Heart right ventricle (tissue), 16 donors: ENCODE data around the gene ANKRD40CL. TPM values are rescaled to one million over a fixed set of nuclear protein-coding genes. Genes with fewer than 3 reads are reported as not detected.
"Not testable (repeated sequence)": the region's sequence is repeated elsewhere in the genome, so short reads cannot be mapped to it uniquely, and the experiment has no call there.

Experiments used
- ATAC-seq, 8 donors: fragments of 200-7000 bp; cut with Tn5 transposase; one replicate each; pipeline ENCODE4 v1.9.1; 2020; ENCODE audit warnings: mild to moderate bottlenecking in 8 of 8, moderate library complexity in 8 of 8, moderate number of reproducible peaks in 1 of 8
- DNase-seq, 2 donors: peaks; one replicate each; pipeline ENCODE4 v3.0.0-alpha.2; 2020
- H3K27ac ChIP-seq, 10 donors: fragments of 200-600 bp; sonication (generic) in 2 of 10; one replicate each; pipeline versions ENCODE4 v1.5.0 to v1.8.0; 2020 to 2022; ENCODE audit warnings: mild to moderate bottlenecking in 3 of 10
- H3K27me3 ChIP-seq, 7 donors: fragments of 200-600 bp; one replicate each; pipeline ENCODE4 v1.8.0; 2021 to 2022; ENCODE audit warnings: mild to moderate bottlenecking in 2 of 7
- H3K36me3 ChIP-seq, 9 donors: fragments of 200-600 bp; sonication (generic) in 1 of 9; one replicate each; pipeline versions ENCODE4 v1.5.0 to v1.8.0; 2020 to 2022; ENCODE audit warnings: mild to moderate bottlenecking in 2 of 9
- H3K4me1 ChIP-seq, 9 donors: fragments of 200-600 bp; sonication (generic) in 1 of 9; one replicate each; pipeline versions ENCODE4 v1.5.0 to v1.8.0; 2020 to 2022; ENCODE audit warnings: mild to moderate bottlenecking in 4 of 9
- H3K4me3 ChIP-seq, 10 donors: fragments of 200-600 bp; sonication (generic) in 2 of 10; one replicate each; pipeline versions ENCODE4 v1.5.0 to v1.8.0; 2020 to 2022; ENCODE audit warnings: mild to moderate bottlenecking in 7 of 10, moderate library complexity in 2 of 10
- H3K9me3 ChIP-seq, 11 donors: fragments of 200-600 bp in 10 of 11; sonication (generic) in 2 of 11; one replicate each; pipeline versions ENCODE4 v1.5.0 to v1.8.0; 2013 to 2022; ENCODE audit warnings: mild to moderate bottlenecking in 2 of 11, control low read depth in 1 of 11, moderate library complexity in 1 of 11
- WGBS, 2 donors: extraction: QIAGEN DNeasy Blood & Tissue Kit; methylation state at CpG; one replicate each; pipeline ENCODE4 v1.1.7; 2013; ENCODE audit warnings: inconsistent platforms in 1 of 2; 5-methylcytosine and 5-hydroxymethylcytosine counted together
- intact Hi-C, 10 donors: fragments of 100-400 bp; cut with DNase I; formaldehyde crosslinking; loops; one replicate each; pipeline versions ENCODE4 v1.11.1 to v1.14.2; 2022
- polyA plus RNA-seq, 2 donors: library from polyadenylated mRNA; stranded (reverse); fragments of 200-250 nt; gene quantifications; one replicate each; pipeline ENCODE4 v1.2.3, GENCODE V29; 2013
- total RNA-seq, 10 donors: library from RNA; stranded (reverse); fragmentation: NEBNext Ultra II Directional in 3 of 10; extraction: Animal tissue kit (Norgen Biotek cat#: 25700) in 3 of 10; gene quantifications; one replicate each; pipeline versions ENCODE4 v1.2.1 to v1.2.4, GENCODE V29; 2021 to 2023
- TF ChIP-seq, protein P1 (sequence below), 9 donors: fragments of 200-600 bp; sonication (generic) in 2 of 9; IDR thresholded peaks; one replicate each; pipeline versions ENCODE4 v1.5.0 to v1.8.0; 2021 to 2022; ENCODE audit warnings: antibody characterized with exemption in 9 of 9, mild to moderate bottlenecking in 5 of 9, moderate library complexity in 1 of 9
- donor health status: Arrhythmogenic right ventricular cardiomyopathy.
- donor health status: ischemic (EF 13 %, LVEDD 7.1; RV severe dilation, severe dysfunction).
- donor health status: healthy with polysubstance abuse.
- donor health status: DM: no; HTN: yes; CAD: no.
- donor health status: DM: no; HTN: no; CAD: no.
- donor health status: ischemic (EF 25% LVEDD 6.9; RV normal size, moderate dysfunction).
- donor health status: ischemic (EF 25% LVEDD 5.7; RV mildly dilated, moderate dysfunction).
- donor health status: healthy.
- donor health status: DM: yes; HTN: yes; CAD: no.
- donor health status: Ischemic cardiomyopathy.
- donor health status: ischemic (EF 35%, LVEDD 5.7; RV mildly dilated, moderate dysfunction).
- donor health status: nonischemic (EF 11% LVEDD 7.7; RV severe dilation, severe dysfunction).
- donor health status: DM: yes; HTN: yes; CAD: no.
- donor health status: PGD.
- donor health status: ischemic (EF 29% LVEDD 5.4; RV normal size, mild dysfunction).
- donor health status: nonischemic (EF 23%, LVEDD 6.1; RV moderate dilation, normal function).

Gene ANKRD40CL
- total and polyA plus RNA-seq, 12 donors = not detected

DNA sequence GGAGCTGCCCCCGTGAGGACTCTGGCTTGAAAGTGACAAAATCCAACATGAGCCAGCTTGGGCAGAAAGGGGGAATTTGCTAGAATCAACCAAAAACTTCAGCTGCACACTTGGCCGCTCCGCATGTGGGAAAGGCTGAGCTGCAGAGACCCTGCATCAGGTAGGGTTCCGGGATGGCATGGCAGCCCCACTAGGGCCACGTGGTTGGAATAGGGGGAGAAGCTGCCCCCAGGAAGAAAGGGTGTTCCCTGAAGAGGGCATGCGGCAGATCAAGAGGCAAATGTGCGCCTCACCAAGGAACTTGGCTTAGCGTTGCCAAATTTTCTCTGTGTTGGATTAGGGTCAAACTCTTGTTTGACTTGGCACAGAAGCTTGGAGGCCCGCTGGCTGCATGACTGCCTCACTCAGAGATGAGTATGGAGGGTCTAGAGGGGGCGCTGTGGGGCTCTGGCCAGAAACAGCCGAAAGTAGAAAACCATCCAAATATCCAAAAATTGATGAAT is 38.9 kb upstream of the ANKRD40CL start:
- no peaks in the 10 kb centered on the region for H3K4me1 ChIP-seq
- H3K27ac ChIP-seq = no peak overlapping the region
- no peak overlapping the region for H3K4me3 ChIP-seq
- intact Hi-C loops = no loop called here
- DNase-seq (no peak), ATAC-seq (peak in 1 of 8 donors; percentile 34)
- 72 to 80% methylated on average over 11 of the region's 11 CpGs for WGBS, 2 donors
- H3K27me3 ChIP-seq = no peaks in the 10 kb centered on the region
- H3K36me3 ChIP-seq = no peaks in the 10 kb centered on the region
- TF ChIP-seq, protein P1, sequence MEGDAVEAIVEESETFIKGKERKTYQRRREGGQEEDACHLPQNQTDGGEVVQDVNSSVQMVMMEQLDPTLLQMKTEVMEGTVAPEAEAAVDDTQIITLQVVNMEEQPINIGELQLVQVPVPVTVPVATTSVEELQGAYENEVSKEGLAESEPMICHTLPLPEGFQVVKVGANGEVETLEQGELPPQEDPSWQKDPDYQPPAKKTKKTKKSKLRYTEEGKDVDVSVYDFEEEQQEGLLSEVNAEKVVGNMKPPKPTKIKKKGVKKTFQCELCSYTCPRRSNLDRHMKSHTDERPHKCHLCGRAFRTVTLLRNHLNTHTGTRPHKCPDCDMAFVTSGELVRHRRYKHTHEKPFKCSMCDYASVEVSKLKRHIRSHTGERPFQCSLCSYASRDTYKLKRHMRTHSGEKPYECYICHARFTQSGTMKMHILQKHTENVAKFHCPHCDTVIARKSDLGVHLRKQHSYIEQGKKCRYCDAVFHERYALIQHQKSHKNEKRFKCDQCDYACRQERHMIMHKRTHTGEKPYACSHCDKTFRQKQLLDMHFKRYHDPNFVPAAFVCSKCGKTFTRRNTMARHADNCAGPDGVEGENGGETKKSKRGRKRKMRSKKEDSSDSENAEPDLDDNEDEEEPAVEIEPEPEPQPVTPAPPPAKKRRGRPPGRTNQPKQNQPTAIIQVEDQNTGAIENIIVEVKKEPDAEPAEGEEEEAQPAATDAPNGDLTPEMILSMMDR (IDR thresholded peaks at IDR 0.05) = peak in 2 of 9 donors; percentile 8 to 17
- no peaks in the 10 kb centered on the region for H3K9me3 ChIP-seq

DNA sequence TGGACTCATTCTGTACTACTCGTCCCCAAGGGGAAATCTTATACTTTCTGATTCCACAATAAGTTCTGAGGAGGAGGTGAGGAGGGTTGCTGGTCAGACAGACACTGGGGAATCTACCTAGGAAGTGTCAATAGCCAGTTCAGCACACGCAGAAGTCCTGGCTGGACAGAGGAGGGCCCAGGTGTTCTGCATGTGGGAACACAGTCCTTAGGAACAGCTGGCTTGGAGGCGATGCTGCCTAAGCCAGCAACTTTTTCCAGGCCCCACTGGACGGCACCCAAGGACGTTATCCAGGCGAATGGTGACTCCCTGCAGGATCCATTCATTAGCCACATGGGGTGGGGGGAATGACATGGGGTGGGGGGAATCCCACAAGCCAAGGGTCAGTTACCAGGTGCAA is 38.2 kb upstream of the ANKRD40CL start:
- no peaks in the 10 kb centered on the region for H3K36me3 ChIP-seq
- intact Hi-C loops = no loop called here
- no peak overlapping the region for H3K4me3 ChIP-seq
- TF ChIP-seq, protein P1 (IDR thresholded peaks at IDR 0.05) = no peak
- 66 to 78% methylated on average over 6 of the region's 6 CpGs for WGBS, 2 donors
- H3K27ac ChIP-seq = no peak overlapping the region
- H3K9me3 ChIP-seq = no peaks in the 10 kb centered on the region
- peak in 1 of 8 donors; percentile 49 for ATAC-seq
- no peaks in the 10 kb centered on the region for H3K4me1 ChIP-seq
- no peak for DNase-seq
- no peaks in the 10 kb centered on the region for H3K27me3 ChIP-seq

DNA sequence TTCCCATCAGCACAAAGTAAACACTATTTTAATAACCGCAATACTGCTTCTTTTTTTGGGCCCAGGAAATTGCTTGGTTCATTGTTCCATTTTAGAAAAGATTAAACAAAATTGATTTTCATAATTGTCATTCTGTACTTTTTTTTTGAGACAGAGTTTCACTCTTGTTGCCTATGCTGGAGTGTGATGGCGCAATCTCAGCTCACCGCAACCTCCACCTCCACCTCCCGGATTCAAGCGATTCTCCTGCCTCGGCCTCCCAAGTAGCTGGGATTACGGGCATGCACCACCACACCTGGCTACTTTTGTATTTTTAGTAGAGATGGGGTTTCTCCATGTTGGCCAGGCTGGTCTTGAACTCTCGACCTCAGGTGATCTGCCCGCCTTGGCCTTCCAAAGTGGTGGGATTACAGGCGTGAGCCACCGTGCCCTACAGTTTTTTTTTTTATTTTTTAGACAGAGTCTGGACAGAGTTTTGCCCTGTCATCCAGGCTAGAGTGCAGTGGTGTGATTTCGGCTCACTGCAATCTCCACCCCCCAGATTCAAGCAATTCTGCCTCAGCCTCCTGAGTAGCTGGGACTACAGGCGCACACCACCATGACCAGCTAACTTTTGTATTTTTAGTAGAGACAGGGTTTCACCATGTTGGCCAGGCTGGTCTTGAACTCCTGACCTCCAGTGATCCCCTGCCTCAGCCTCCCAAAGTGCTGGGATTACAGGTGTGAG is 37.6 kb upstream of the ANKRD40CL start:
- DNase-seq, H3K27ac ChIP-seq, H3K4me3 ChIP-seq, ATAC-seq, H3K36me3 ChIP-seq, H3K9me3 ChIP-seq, H3K4me1 ChIP-seq, intact Hi-C loops, H3K27me3 ChIP-seq: not testable (repeated sequence)
- WGBS, 2 donors = 96 to 97% methylated on average over 13 of the region's 13 CpGs

DNA sequence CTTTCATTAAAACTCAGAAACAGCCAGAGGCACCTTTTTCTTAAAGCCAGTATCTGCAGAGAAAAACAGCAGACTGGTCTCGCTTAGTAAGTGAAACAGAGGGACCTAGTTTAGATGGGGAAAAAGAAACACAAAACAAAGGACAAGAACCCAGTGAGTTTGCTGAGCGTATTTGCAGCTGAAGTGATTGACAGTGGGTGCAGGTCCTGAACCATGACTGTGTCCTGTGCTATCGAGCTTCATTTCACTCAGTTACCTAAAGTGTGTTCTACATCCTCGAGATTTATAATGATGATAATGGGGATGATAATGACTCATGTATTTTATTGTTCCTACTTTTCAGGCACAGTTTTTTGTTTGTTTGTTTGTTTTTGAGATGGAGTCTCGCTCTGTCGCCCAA is 36.4 kb upstream of the ANKRD40CL start:
- WGBS, 2 donors = 86 to 87% methylated on average over 6 of the region's 6 CpGs
- Histone ChIP-seq H3K36me3 (no peaks in the 10 kb centered on the region), H3K4me1 (no peaks in the 10 kb centered on the region), H3K27me3 (no peaks in the 10 kb centered on the region), H3K4me3 (no peak overlapping the region), H3K9me3 (no peaks in the 10 kb centered on the region), H3K27ac (no peak overlapping the region)
- TF ChIP-seq, protein P1 (IDR thresholded peaks at IDR 0.05) = no peak
- intact Hi-C loops = no loop called here
- no peak for ATAC-seq
- no peak for DNase-seq
